RPMI7951 (cell line): ENCODE measurements around the gene HHATL. TPM values are rescaled to one million over a fixed set of nuclear protein-coding genes. Genes with fewer than 3 reads are reported as not detected.

Experiments used
- DNase-seq: peaks from one replicate; pipeline ENCODE4 v3.0.0-alpha.2; 2012; ENCODE audit warnings: low read depth
- total RNA-seq: library from RNA; depleted of rRNA; stranded (reverse); fragments of >200 nt; shearing (Covaris generic); gene quantifications from 2 replicates; pipeline ENCODE4 v1.2.3, GENCODE V29; 2014; rRNA removed

HHATL gene
- total RNA-seq, 1 experiment from 2014 or later = not detected

- no peak for DNase-seq
Observed at GRCh38 chr3:42653303-42653559, 49.4 kb downstream of the HHATL start.

DNA sequence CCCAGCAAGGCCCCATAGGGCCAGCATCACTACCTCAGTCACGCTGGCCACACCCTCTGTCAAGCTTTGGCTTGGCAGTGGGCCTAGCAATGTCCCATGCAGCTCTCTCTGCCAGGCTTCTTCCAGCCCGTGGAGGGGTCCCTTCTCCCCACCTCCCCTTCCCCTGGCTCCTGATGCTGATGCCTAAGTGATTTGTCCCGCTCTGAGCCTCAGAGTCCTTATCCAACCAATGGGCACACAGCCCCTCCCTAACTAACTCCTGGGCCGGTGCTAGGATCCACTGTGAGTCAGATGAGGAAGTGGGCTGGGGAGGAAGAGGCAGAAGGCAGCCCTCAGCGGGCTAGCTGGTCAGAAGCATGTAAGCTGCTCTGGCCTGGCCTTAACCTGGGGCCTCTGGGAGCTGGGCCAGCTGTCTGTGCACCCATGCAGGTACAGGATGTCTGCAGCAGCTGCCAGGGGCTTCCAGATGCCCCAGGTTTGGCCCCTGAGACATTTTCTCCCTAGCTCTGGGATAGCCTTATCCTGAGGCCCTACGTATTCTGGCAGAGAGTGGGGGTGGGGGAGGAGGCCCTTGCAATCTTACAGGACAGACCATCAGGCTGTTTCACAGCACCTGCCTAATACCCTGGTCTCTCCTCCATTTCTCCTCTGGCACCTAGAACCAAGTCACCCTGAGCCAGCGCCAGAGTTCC lies 49.8 kb downstream of the HHATL start:
- DNase-seq = peak; percentile 82

DNA sequence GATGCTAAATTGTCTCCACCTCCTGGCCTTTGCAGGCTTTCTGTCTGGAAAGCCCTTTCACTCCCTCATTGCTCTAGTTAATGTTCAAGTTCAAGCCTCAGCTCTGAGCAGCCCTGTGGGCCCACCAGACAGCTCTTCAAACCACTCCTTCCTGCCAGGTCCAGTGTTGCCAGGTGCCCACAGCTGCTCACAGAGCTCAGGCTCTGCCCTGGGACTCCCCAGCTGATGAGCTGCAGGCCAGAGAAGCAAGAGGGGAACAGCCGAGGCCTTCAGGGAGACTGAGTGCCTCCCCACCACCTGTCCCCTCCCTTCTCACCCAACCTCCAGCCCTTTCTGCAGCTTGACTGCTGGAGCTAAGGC lies 50.4 kb downstream of the HHATL start:
- DNase-seq = no peak

GRCh38 chr3:42651248-42652091 lies 51.1 kb downstream of the HHATL start:
- DNase-seq = peak; percentile 80

DNA sequence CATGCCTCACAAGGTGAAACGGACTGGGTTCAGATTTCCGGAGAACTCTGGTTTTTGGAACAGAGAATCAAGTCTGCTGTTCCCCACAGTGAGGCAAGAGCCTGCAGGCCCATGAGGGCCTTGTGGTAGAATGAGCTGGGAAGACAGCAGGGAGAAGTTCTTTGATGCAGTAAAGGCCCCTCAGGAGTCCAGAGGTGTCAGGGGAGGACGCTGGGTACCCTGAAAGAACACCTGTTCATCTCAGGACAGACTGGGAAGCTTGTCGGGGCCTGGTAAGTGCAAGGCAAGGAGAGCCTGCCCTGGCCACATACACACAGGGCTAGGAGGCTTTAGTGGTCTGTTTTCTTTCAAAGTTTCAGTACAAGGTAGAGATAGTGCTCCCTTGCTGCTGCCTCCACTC lies 52.8 kb downstream of the HHATL start:
- no peak for DNase-seq

DNA sequence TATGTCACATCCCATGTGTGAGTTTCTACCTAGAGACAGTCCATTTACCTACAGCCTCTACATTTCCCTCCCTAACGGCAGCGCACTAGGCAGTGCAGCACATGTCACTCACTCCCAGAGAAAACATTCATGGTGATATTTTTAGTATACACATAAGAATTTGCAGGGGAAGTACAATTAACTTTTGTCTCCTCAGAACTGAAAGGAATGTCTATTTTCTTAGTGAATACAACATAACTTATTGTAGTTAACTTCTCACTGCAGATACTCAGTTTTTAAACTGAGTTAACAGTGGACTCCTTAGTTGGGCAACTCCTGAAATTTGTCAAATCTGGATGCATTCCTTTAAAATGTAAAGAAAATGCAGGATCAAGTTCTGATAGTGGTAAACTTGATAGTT lies 53.6 kb downstream of the HHATL start:
- DNase-seq = no peak

GRCh38 chr3:42647821-42648459 lies 54.7 kb downstream of the HHATL start:
- no peak for DNase-seq

Other genes with a start within 250 kb of the HHATL start
- 186 and 215 TPM in 2 replicates for gene VIPR1, start 200.2 kb downstream of the HHATL start, total RNA-seq
- 100 and 113 TPM in 2 replicates for gene SEC22C, start 120.8 kb downstream of the HHATL start, total RNA-seq
- gene SS18L2, start 111.9 kb downstream of the HHATL start, total RNA-seq = 59.2 and 67.4 TPM in 2 replicates
- gene NKTR, start 102.1 kb downstream of the HHATL start, total RNA-seq = 21.5 and 28.0 TPM in 2 replicates
- gene ZBTB47, start 49.1 kb downstream of the HHATL start, total RNA-seq = 8.8 and 13.5 TPM in 2 replicates
- gene KLHL40, start 17.3 kb downstream of the HHATL start, total RNA-seq = not detected in 2 replicates
- 0.20 and 0.48 TPM in 2 replicates for gene CCDC13, start 70.5 kb upstream of the HHATL start, total RNA-seq
- gene HIGD1A, start 101.7 kb upstream of the HHATL start, total RNA-seq = 245 and 278 TPM in 2 replicates
- gene ACKR2, start 106.6 kb upstream of the HHATL start, total RNA-seq = not detected in 2 replicates
- gene CYP8B1, start 173.1 kb upstream of the HHATL start, total RNA-seq = not detected in 2 replicates
- 0.29 and 0.72 TPM in 2 replicates for gene ZNF662, start 203.3 kb upstream of the HHATL start, total RNA-seq